Measurements from ENCODE around the gene MMP12.

- TF ChIP-seq CTCF (IDR thresholded peaks at IDR 0.05) (no peak), POLR2A (IDR thresholded peaks at IDR 0.05) (no peak)
Observed at GRCh38 chr11:102915044-102915375, 40.2 kb upstream of the MMP12 start.

All from testis (tissue), 2 donors.